Measurements from ENCODE around the gene GCNT2.

Gene GCNT2

DNA sequence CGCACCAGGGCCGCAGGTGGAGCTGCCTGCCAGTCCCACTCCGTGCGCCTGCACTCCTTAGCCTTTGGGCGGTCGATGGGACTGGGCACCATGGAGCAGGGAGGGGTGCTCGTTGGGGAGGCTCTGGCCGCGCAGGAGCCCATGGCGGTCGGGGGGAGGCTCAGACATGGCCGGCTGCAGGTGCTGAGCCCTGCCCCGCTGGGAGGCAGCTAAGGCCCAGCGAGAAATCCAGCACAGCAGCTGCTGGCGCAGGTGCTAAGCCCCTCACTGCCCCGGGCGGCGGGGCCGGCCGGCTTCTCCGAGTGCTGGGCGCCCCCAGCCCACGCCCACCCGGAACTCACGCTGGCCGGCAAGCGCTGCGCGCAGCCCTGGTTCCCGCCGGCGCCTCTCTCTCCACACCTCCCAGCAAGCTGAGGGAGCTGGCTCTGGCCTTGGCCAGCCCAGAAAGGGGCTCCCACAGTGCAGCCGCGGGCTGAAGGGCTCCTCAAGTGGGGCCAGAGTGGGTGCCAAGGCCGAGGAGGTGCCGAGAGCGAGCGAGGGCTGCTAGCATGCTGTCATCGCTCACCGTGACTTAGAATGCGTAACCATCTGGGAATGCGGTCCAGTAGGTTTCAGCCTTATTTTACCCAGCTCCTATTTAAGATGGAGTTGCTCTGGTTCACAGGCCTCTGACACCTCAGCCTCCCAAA lies 96.0 kb downstream of the GCNT2 start:
- no peak for DNase-seq (ENCODE audit: low read depth)
- H3K4me3 ChIP-seq (replicated peaks; ENCODE audit: low read depth, low read length), result no peak overlapping the region
- TF ChIP-seq, protein P1, sequence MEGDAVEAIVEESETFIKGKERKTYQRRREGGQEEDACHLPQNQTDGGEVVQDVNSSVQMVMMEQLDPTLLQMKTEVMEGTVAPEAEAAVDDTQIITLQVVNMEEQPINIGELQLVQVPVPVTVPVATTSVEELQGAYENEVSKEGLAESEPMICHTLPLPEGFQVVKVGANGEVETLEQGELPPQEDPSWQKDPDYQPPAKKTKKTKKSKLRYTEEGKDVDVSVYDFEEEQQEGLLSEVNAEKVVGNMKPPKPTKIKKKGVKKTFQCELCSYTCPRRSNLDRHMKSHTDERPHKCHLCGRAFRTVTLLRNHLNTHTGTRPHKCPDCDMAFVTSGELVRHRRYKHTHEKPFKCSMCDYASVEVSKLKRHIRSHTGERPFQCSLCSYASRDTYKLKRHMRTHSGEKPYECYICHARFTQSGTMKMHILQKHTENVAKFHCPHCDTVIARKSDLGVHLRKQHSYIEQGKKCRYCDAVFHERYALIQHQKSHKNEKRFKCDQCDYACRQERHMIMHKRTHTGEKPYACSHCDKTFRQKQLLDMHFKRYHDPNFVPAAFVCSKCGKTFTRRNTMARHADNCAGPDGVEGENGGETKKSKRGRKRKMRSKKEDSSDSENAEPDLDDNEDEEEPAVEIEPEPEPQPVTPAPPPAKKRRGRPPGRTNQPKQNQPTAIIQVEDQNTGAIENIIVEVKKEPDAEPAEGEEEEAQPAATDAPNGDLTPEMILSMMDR (IDR thresholded peaks at IDR 0.05; ENCODE audit: low read length, missing control alignments), result no peak

DNA sequence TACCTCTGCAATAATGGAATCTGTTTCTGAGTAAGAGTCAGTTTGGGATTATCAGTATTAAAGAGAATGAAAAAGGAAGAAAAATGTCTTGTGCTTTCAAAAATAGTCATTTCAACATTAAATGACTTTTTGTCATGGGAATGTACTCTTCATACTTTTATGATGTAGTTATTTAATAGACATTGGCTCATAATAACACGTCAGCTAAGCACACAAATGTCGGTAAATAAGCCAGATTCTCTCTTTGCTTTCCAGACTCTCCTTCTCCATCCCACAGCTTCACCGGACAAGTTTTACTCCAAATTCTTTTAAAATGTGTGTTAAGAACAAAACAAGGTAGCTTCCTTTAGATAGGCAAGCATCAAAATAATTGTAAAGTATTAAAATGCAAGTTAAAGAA lies 97.3 kb downstream of the GCNT2 start:
- TF ChIP-seq, protein P1 (IDR thresholded peaks at IDR 0.05; ENCODE audit: low read length, missing control alignments), result no peak
- DNase-seq (ENCODE audit: low read depth), result no peak
- H3K4me3 ChIP-seq (replicated peaks; ENCODE audit: low read depth, low read length), result no peak overlapping the region

DNA sequence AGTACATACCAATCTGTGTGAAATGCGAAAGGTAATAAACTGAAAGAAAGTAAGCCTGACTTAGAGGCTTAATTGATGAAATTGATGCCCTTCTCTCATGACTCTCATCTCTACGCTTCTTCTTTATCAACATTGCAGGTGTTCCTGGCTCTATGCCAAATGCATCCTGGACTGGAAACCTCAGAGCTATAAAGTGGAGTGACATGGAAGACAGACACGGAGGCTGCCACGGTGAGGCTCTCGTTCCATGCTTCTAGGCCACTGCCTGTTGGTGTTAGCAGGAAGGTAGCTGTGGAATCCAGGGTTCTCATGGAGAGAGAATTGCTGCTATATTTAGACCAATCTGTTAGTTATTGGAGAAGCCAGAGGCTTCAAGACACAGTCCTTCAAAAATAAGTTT lies 100.1 kb downstream of the GCNT2 start:
- no peak overlapping the region for H3K4me3 ChIP-seq (replicated peaks; ENCODE audit: low read depth, low read length)
- no peak for DNase-seq (ENCODE audit: low read depth)
- TF ChIP-seq, protein P1 (IDR thresholded peaks at IDR 0.05; ENCODE audit: low read length, missing control alignments), result no peak

DNA sequence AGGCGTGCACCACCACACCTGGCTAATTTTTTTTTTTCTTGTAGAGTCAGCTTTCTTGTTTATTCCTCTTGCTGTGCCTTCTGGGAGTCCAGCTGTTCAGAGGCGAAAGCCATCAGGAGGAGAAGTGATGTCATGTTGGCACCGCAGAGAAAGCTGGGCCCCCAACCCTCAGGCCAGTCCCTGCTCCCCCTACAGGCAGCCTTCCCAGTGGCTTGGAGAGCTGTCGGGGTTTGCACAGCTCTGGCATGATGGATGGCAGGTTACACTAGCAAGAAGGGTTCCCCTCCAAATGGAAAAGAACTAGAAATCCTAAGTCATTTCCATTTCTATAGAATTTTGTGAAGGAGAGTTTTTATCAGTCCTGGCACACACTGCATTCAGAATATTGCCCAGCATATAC lies 100.7 kb downstream of the GCNT2 start:
- TF ChIP-seq, protein P1 (IDR thresholded peaks at IDR 0.05; ENCODE audit: low read length, missing control alignments), result no peak
- DNase-seq (ENCODE audit: low read depth), result no peak
- H3K4me3 ChIP-seq (replicated peaks; ENCODE audit: low read depth, low read length), result no peak overlapping the region

DNA sequence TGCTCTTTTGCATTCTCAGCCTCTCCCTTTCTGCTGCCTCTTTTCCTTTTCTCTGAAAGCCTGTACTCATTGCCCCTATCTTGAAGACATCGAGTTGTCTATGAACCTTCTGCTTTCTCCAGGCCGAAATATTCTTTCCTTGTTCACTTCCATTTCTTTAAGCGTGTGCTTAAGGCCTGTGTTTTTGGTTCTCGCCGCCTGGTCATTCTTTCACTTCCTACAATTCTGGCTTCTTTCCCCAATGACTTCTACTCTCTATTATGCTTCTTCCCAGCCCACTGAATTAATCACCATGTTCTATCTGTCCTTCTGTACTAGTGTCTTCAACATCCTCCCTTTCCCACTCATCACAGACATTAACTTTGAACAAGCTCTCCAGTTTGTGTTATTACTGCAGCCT lies 103.7 kb downstream of the GCNT2 start:
- TF ChIP-seq, protein P1 (IDR thresholded peaks at IDR 0.05; ENCODE audit: low read length, missing control alignments), result no peak
- no peak overlapping the region for H3K4me3 ChIP-seq (replicated peaks; ENCODE audit: low read depth, low read length)
- no peak for DNase-seq (ENCODE audit: low read depth)

DNA sequence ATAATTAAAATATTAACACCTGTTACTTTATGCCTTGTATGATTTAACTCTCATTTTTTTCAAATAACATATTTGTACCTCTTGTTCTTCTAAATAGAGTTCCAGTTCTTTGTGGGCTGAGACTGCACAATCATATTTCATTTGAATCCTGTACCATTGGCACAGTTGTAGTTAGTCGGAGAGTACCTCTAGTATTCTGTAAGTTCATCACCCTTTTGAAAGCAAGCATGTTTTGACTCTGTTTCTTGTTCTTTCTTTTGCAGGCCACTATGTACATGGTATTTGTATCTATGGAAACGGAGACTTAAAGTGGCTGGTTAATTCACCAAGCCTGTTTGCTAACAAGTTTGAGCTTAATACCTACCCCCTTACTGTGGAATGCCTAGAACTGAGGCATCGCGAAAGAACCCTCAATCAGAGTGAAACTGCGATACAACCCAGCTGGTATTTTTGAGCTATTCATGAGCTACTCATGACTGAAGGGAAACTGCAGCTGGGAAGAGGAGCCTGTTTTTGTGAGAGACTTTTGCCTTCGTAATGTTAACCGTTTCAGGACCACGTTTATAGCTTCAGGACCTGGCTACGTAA lies 105.1 kb downstream of the GCNT2 start:
- DNase-seq (ENCODE audit: low read depth), result no peak
- H3K4me3 ChIP-seq (replicated peaks; ENCODE audit: low read depth, low read length), result no peak overlapping the region
- TF ChIP-seq, protein P1 (IDR thresholded peaks at IDR 0.05; ENCODE audit: low read length, missing control alignments), result no peak

DNA sequence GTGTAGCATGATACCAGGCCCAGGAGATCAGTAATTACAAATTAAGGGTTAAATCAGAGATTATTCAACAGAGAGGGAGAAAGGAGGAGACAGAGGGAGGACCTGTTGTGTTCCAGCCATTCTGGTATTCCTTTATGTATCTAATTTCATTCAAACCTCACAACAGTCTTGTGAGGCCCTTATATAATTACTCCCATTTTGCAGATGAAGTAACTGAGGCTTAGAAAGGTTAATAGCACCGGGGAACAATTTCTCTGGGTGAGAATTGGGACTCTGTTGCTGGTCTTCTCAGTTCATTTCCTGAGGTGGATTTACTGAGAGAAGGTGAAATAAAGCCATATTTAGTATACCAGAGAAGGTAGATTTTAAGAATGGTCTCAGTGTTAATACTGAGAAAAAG lies 106.6 kb downstream of the GCNT2 start:
- H3K4me3 ChIP-seq (replicated peaks; ENCODE audit: low read depth, low read length), result no peak overlapping the region
- DNase-seq (ENCODE audit: low read depth), result no peak
- TF ChIP-seq, protein P1 (IDR thresholded peaks at IDR 0.05; ENCODE audit: low read length, missing control alignments), result no peak
